HG02642 (cell line): ENCODE data around the gene KIF24.
"Not testable (repeated sequence)": the region's sequence is repeated elsewhere in the genome, so short reads cannot be mapped to it uniquely, and the experiment has no call there.

Source experiments
- ATAC-seq: cut with Tn5 transposase; IDR thresholded peaks from one replicate; pipeline ENCODE4 v1.9.1; 2021; ENCODE audit warnings: mild to moderate bottlenecking; ENCODE audit not compliant: unreplicated experiment, poor library complexity

KIF24 gene

GRCh38 chr9:34328987-34329832, at the start of gene KIF24, which contains the start of gene NUDT2:
TSS of gene KIF24 (minus strand) at chr9:34329268. CDS start at chr9:34311346, 17,922 bp downstream.
TSS of gene NUDT2 (plus strand) at chr9:34329569. CDS start at chr9:34339040, 9,471 bp downstream.
- ATAC-seq: peak; percentile 95

GRCh38 chr9:34378376-34379060, 49.5 kb upstream of the KIF24 start:
- ATAC-seq: no peak

- no peak for ATAC-seq
Measured at GRCh38 chr9:34377404-34377746, 48.3 kb upstream of the KIF24 start.

- peak; percentile 81 for ATAC-seq
Measured at GRCh38 chr9:34376596-34377403, 47.7 kb upstream of the KIF24 start, which contains the start of gene MYORG. TSS of gene MYORG (minus strand) at chr9:34376898. CDS start at chr9:34372943, 3,955 bp downstream.

- ATAC-seq: no peak
Measured at GRCh38 chr9:34375901-34376595, 47.0 kb upstream of the KIF24 start.

GRCh38 chr9:34374905-34375552, 46.0 kb upstream of the KIF24 start:
- ATAC-seq: no peak

GRCh38 chr9:34374339-34374738, 45.3 kb upstream of the KIF24 start:
- no peak for ATAC-seq

GRCh38 chr9:34373749-34374148, 44.7 kb upstream of the KIF24 start:
- ATAC-seq: no peak

- ATAC-seq: no peak
Measured at GRCh38 chr9:34372467-34373011, 43.5 kb upstream of the KIF24 start.

GRCh38 chr9:34371886-34372466, 42.9 kb upstream of the KIF24 start:
- ATAC-seq: no peak

GRCh38 chr9:34370970-34371880, 42.2 kb upstream of the KIF24 start:
- no peak for ATAC-seq

- ATAC-seq: no peak
Measured at GRCh38 chr9:34370335-34370969, 41.4 kb upstream of the KIF24 start.

GRCh38 chr9:34369636-34370035, 40.6 kb upstream of the KIF24 start:
- ATAC-seq: no peak

GRCh38 chr9:34368796-34369195, 39.7 kb upstream of the KIF24 start:
- ATAC-seq: not testable (repeated sequence)

GRCh38 chr9:34367751-34368410, 38.8 kb upstream of the KIF24 start:
- not testable (repeated sequence) for ATAC-seq

- no peak for ATAC-seq
Measured at GRCh38 chr9:34366365-34366764, 37.3 kb upstream of the KIF24 start.

- no peak for ATAC-seq
Measured at GRCh38 chr9:34365282-34365681, 36.2 kb upstream of the KIF24 start.
